GM23338 (cell line): ENCODE results near the gene KRT85. TPM values are rescaled to one million over a fixed set of nuclear protein-coding genes. Genes with fewer than 3 reads are reported as not detected.

Experiments
- ATAC-seq: fragments of 200-7000 bp; cut with Tn5 transposase; 3 replicates; pipeline ENCODE4 v1.9.1; 2020
- DNase-seq: peaks from one replicate; pipeline ENCODE4 v3.0.0-alpha.2; 2015; ENCODE audit warnings: low spot score
- H2AFZ ChIP-seq: fragments of 200-600 bp; sonication (generic); 2 replicates; pipeline ENCODE4 v1.8.0; 2016; ENCODE audit warnings: antibody characterized with exemption, mild to moderate bottlenecking, moderate library complexity
- H3F3A ChIP-seq: fragments of 200-600 bp; sonication (generic); replicated peaks from 2 replicates; pipeline ENCODE4 v1.8.0; 2017; ENCODE audit warnings: antibody characterized with exemption, mixed run types, low read depth
- H3K27ac ChIP-seq: fragments of 200-600 bp; sonication (generic); 2 replicates; pipeline ENCODE4 v1.6.1; 2016; ENCODE audit warnings: low read depth
- H3K27me3 ChIP-seq: fragments of 200-600 bp; sonication (generic); 2 replicates; pipeline ENCODE4 v1.8.0; 2016; ENCODE audit warnings: mild to moderate bottlenecking, mixed run types, moderate library complexity; ENCODE audit not compliant: insufficient read depth
- H3K36me3 ChIP-seq: fragments of 200-600 bp; sonication (generic); 2 replicates; pipeline ENCODE4 v1.8.0; 2016; ENCODE audit warnings: mild to moderate bottlenecking; ENCODE audit not compliant: insufficient read depth
- H3K4me1 ChIP-seq: fragments of 200-600 bp; sonication (generic); 2 replicates; pipeline ENCODE4 v1.8.0; 2016; ENCODE audit warnings: mild to moderate bottlenecking, moderate library complexity; ENCODE audit not compliant: insufficient read depth
- H3K4me2 ChIP-seq: fragments of 200-600 bp; sonication (generic); 2 replicates; pipeline ENCODE4 v1.7.1; 2017; ENCODE audit warnings: mixed run types
- H3K4me3 ChIP-seq: fragments of 200-600 bp; sonication (generic); 2 replicates; pipeline ENCODE4 v1.6.1; 2016; ENCODE audit warnings: mixed run types
- H3K79me2 ChIP-seq: fragments of 200-600 bp; sonication (generic); replicated peaks from 2 replicates; pipeline ENCODE4 v1.8.0; 2017; ENCODE audit warnings: mild to moderate bottlenecking; ENCODE audit not compliant: insufficient read depth
- H3K9me2 ChIP-seq: fragments of 200-600 bp; sonication (generic); 2 replicates; pipeline ENCODE4 v1.8.0; 2017; ENCODE audit not compliant: insufficient read depth
- H4K20me1 ChIP-seq: fragments of 200-600 bp; sonication (generic); replicated peaks from 2 replicates; pipeline ENCODE4 v1.8.0; 2017; ENCODE audit warnings: mild to moderate bottlenecking; ENCODE audit not compliant: insufficient read depth
- H3K27ac Mint-ChIP-seq: 2 replicates; pipeline ENCODE4 v1.8.0; 2020; ENCODE audit warnings: inconsistent platforms, mild to moderate bottlenecking, moderate library complexity, mixed read lengths
- H3K27me3 Mint-ChIP-seq: 3 replicates; pipeline ENCODE4 v1.8.0; 2022; ENCODE audit warnings: low read depth, mild to moderate bottlenecking, moderate library complexity, mixed read lengths, inconsistent platforms; ENCODE audit not compliant: insufficient read depth, poor library complexity
- H3K36me3 Mint-ChIP-seq: 3 replicates; pipeline ENCODE4 v1.8.0; 2021; ENCODE audit warnings: low read depth, mild to moderate bottlenecking, inconsistent platforms, moderate library complexity, mixed read lengths
- H3K4me1 Mint-ChIP-seq: 3 replicates; pipeline ENCODE4 v1.8.0; 2020; ENCODE audit warnings: mild to moderate bottlenecking, inconsistent platforms, mixed read lengths
- H3K4me3 Mint-ChIP-seq: 3 replicates; pipeline ENCODE4 v1.8.0; 2021; ENCODE audit warnings: moderate library complexity, mild to moderate bottlenecking, inconsistent platforms, mixed read lengths
- H3K9me3 Mint-ChIP-seq: 3 replicates; pipeline ENCODE4 v1.8.0; 2020; ENCODE audit warnings: moderate library complexity, mild to moderate bottlenecking, inconsistent platforms, mixed read lengths
- CREB1 ChIP-seq: fragments of 250-450 bp; sonication (Bioruptor Pico); IDR thresholded peaks from 2 replicates; pipeline ENCODE4 v1.5.0; 2020; ENCODE audit warnings: low read depth, mild to moderate bottlenecking, moderate library complexity
- ETS1 ChIP-seq: IDR thresholded peaks from 2 replicates; pipeline ENCODE4 v1.6.1; 2016; ENCODE audit warnings: antibody characterized with exemption
- EZH2 ChIP-seq: fragments of 200-600 bp; sonication (generic); IDR thresholded peaks from one replicate; pipeline ENCODE4 v1.8.0; 2017; ENCODE audit warnings: antibody characterized with exemption, mild to moderate bottlenecking, low read depth; ENCODE audit not compliant: unreplicated experiment
- EZH2phosphoT487 ChIP-seq: fragments of 200-600 bp; sonication (generic); IDR thresholded peaks from one replicate; pipeline ENCODE4 v1.8.1; 2018; ENCODE audit warnings: antibody characterized with exemption; ENCODE audit not compliant: unreplicated experiment
- JUNB ChIP-seq: IDR thresholded peaks from one replicate; pipeline ENCODE4 v1.6.1; 2016; ENCODE audit warnings: antibody characterized with exemption; ENCODE audit not compliant: unreplicated experiment
- POLR2AphosphoS5 ChIP-seq: IDR thresholded peaks from 2 replicates; pipeline ENCODE4 v1.6.1; 2016; ENCODE audit warnings: antibody characterized with exemption, low read depth
- ZNF114 ChIP-seq: fragments of 250-450 bp; sonication (Bioruptor Pico); IDR thresholded peaks from 2 replicates; pipeline ENCODE4 v1.5.0; 2020; ENCODE audit warnings: mild to moderate bottlenecking, moderate library complexity
- ZNF331 ChIP-seq: fragments of 250-450 bp; sonication (Bioruptor Pico); IDR thresholded peaks from 2 replicates; pipeline ENCODE4 v1.5.0; 2020; ENCODE audit warnings: low read depth, mild to moderate bottlenecking, moderate library complexity
- ZNF462 ChIP-seq: fragments of 250-450 bp; sonication (Bioruptor Pico); IDR thresholded peaks from 2 replicates; pipeline ENCODE4 v1.5.0; 2020; ENCODE audit warnings: mild to moderate bottlenecking, moderate library complexity
- polyA plus RNA-seq: library from polyadenylated mRNA; unstranded; fragments of >200 nt; fragmentation: Nextera tagmentation; extraction: Ambion mirVana; gene quantifications from 2 replicates; pipeline ENCODE4 v1.2.1, GENCODE V29; 2016
- total RNA-seq: library from RNA; depleted of rRNA; stranded (reverse); fragments of >200 nt; shearing (Covaris generic); gene quantifications from 2 replicates; pipeline ENCODE4 v1.2.3, GENCODE V29; 2014
- TF ChIP-seq, protein P1 (sequence below): IDR thresholded peaks from one replicate; pipeline ENCODE4 v1.6.1; 2018; ENCODE audit warnings: antibody characterized with exemption; ENCODE audit not compliant: unreplicated experiment
- TF ChIP-seq, protein P2 (sequence below), 2 experiments: fragments of 200-600 bp in 1 of 2; sonication (generic) in 1 of 2; conservative IDR thresholded peaks; 2 replicates each; pipeline versions ENCODE4 v1.5.1 to v1.6.1; 2016 to 2017; ENCODE audit warnings: antibody characterized with exemption in 2 of 2, low read depth in 2 of 2, mild to moderate bottlenecking in 2 of 2, moderate library complexity in 1 of 2

The KRT85 gene
- total and polyA plus RNA-seq, 2 experiments from 2014 or later: not detected

GRCh38 chr12:52324153-52324444 lies 43.2 kb downstream of the KRT85 start (continued):
- TF ChIP-seq ETS1: no peak
- no peak for TF ChIP-seq EZH2

DNA sequence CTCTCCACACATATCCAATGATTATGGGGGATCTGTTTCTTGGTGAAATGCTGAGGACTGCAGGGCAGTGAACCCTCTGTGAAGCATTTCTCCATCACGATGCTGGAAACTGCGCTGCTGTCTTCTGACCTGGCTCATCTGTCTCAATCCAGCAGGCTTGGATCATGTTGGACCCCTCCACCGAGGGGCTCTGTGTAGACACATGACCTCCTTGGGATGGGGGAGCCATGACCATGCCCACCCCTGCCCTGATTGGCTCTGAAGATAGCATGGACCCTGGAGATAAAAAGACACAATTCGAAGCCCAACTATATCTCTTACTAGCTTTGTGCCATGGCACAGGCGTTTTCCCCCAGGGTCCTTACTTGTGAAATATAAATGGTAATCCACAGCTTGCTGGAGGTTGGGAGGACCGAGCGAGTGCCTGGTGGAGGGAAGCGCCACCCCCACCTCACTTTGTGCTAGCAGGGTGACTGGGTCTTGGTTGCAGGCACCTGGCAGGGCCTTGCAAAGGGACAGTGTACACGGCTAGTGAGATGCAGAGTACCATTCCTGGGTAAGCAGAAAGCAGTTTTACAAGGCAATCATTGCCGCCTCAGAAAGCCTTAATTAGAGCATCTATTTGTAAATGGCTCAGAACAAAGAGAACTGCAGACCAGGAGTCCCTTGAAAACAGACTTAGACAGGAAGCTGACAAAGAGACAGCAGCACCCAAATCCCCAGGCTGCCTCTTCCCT lies 43.7 kb downstream of the KRT85 start:
- H3K9me3 Mint-ChIP-seq: no peaks in the 10 kb centered on the region
- peaks cover 11% of the 10 kb centered on the region for H3K27me3 Mint-ChIP-seq
- Histone ChIP-seq H3K79me2 (no peaks in the 10 kb centered on the region), H3F3A (no peaks in the 10 kb centered on the region), H3K36me3 (no peaks in the 10 kb centered on the region), H3K27me3 (no peaks in the 10 kb centered on the region), H3K4me1 (no peaks in the 10 kb centered on the region), H3K27ac (no peak overlapping the region), H2AFZ (no peak overlapping the region), H3K4me2 (no peak overlapping the region), H3K9me2 (no peaks in the 10 kb centered on the region), H4K20me1 (no peaks in the 10 kb centered on the region), H3K4me3 (no peak overlapping the region)
- H3K4me1 Mint-ChIP-seq: peaks cover 7% of the 10 kb centered on the region; the same call in 2 of the 3 replicates
- no peak overlapping the region for H3K4me3 Mint-ChIP-seq
- no peak overlapping the region for H3K27ac Mint-ChIP-seq
- H3K36me3 Mint-ChIP-seq: no peaks in the 10 kb centered on the region
- ATAC-seq (no peak), DNase-seq (no peak)
- TF ChIP-seq ZNF331 (CRISPR knock-in tag) (no peak), POLR2AphosphoS5 (no peak), EZH2phosphoT487 (no peak), ZNF462 (CRISPR knock-in tag) (no peak), JUNB (no peak), CREB1 (no peak), EZH2 (no peak), ZNF114 (CRISPR knock-in tag) (no peak)
- TF ChIP-seq, protein P1, sequence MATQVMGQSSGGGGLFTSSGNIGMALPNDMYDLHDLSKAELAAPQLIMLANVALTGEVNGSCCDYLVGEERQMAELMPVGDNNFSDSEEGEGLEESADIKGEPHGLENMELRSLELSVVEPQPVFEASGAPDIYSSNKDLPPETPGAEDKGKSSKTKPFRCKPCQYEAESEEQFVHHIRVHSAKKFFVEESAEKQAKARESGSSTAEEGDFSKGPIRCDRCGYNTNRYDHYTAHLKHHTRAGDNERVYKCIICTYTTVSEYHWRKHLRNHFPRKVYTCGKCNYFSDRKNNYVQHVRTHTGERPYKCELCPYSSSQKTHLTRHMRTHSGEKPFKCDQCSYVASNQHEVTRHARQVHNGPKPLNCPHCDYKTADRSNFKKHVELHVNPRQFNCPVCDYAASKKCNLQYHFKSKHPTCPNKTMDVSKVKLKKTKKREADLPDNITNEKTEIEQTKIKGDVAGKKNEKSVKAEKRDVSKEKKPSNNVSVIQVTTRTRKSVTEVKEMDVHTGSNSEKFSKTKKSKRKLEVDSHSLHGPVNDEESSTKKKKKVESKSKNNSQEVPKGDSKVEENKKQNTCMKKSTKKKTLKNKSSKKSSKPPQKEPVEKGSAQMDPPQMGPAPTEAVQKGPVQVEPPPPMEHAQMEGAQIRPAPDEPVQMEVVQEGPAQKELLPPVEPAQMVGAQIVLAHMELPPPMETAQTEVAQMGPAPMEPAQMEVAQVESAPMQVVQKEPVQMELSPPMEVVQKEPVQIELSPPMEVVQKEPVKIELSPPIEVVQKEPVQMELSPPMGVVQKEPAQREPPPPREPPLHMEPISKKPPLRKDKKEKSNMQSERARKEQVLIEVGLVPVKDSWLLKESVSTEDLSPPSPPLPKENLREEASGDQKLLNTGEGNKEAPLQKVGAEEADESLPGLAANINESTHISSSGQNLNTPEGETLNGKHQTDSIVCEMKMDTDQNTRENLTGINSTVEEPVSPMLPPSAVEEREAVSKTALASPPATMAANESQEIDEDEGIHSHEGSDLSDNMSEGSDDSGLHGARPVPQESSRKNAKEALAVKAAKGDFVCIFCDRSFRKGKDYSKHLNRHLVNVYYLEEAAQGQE: no peak
- TF ChIP-seq, protein P2, sequence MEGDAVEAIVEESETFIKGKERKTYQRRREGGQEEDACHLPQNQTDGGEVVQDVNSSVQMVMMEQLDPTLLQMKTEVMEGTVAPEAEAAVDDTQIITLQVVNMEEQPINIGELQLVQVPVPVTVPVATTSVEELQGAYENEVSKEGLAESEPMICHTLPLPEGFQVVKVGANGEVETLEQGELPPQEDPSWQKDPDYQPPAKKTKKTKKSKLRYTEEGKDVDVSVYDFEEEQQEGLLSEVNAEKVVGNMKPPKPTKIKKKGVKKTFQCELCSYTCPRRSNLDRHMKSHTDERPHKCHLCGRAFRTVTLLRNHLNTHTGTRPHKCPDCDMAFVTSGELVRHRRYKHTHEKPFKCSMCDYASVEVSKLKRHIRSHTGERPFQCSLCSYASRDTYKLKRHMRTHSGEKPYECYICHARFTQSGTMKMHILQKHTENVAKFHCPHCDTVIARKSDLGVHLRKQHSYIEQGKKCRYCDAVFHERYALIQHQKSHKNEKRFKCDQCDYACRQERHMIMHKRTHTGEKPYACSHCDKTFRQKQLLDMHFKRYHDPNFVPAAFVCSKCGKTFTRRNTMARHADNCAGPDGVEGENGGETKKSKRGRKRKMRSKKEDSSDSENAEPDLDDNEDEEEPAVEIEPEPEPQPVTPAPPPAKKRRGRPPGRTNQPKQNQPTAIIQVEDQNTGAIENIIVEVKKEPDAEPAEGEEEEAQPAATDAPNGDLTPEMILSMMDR (conservative IDR thresholded peaks at IDR 0.05; ENCODE audit: low read depth in 2 of 2): no peak
